CD14-positive monocyte (primary cell): ENCODE data around the gene SMARCAD1. TPM values are rescaled to one million over a fixed set of nuclear protein-coding genes. Genes with fewer than 3 reads are reported as not detected.

Experiments
- DNase-seq, 3 donors: peaks; one replicate each; pipeline ENCODE4 v3.0.0-alpha.2; 2011 to 2022
- H2AFZ ChIP-seq: 2 replicates; pipeline ENCODE4 v1.6.0; 2012; ENCODE audit warnings: mild to moderate bottlenecking, low read depth, low read length, inconsistent platforms; ENCODE audit not compliant: insufficient read depth, poor library complexity, severe bottlenecking
- H3K27ac ChIP-seq, 2 donors: 1 replicate in 1 of 2; 2 replicates in 1 of 2; pipeline ENCODE4 v1.5.1; 2012 to 2013; ENCODE audit warnings: low read length in 2 of 2, control low read depth in 1 of 2, inconsistent platforms in 1 of 2, low read depth in 1 of 2, mild to moderate bottlenecking in 1 of 2
- H3K27me3 ChIP-seq, 2 donors: one replicate each; pipeline versions ENCODE4 v1.6.0 to v1.6.1; 2011 to 2013; ENCODE audit warnings: low read length in 2 of 2; ENCODE audit not compliant: control insufficient read depth in 2 of 2, insufficient read depth in 2 of 2
- H3K36me3 ChIP-seq, 2 donors: replicated peaks in 1 of 2; 1 replicate in 1 of 2; 2 replicates in 1 of 2; pipeline versions ENCODE4 v1.5.1 to v1.6.1; 2012 to 2013; ENCODE audit warnings: low read length in 2 of 2, control low read depth in 1 of 2, inconsistent platforms in 1 of 2, mild to moderate bottlenecking in 1 of 2; ENCODE audit not compliant: insufficient read depth in 2 of 2, control insufficient read depth in 1 of 2
- H3K4me1 ChIP-seq, 2 donors: 1 replicate in 1 of 2; 2 replicates in 1 of 2; pipeline versions ENCODE4 v1.5.1 to v1.6.1; 2012 to 2013; ENCODE audit warnings: low read length in 2 of 2, control low read depth in 1 of 2, inconsistent platforms in 1 of 2, mild to moderate bottlenecking in 1 of 2, moderate library complexity in 1 of 2; ENCODE audit not compliant: insufficient read depth in 2 of 2, control insufficient read depth in 1 of 2
- H3K4me2 ChIP-seq: replicated peaks from 2 replicates; pipeline ENCODE3; 2012; ENCODE audit warnings: low read length, moderate library complexity, mild to moderate bottlenecking; ENCODE audit not compliant: poor library complexity, severe bottlenecking; ENCODE audit errors: extremely low read depth
- H3K4me3 ChIP-seq, 3 experiments: fragments of 200-600 bp in 1 of 3; sonication (generic) in 1 of 3; replicated peaks in 1 of 3; 1 replicate in 2 of 3; 2 replicates in 1 of 3; pipeline ENCODE4 v1.5.1; 2011 to 2013; ENCODE audit warnings: low read length in 3 of 3, mild to moderate bottlenecking in 3 of 3, control low read depth in 2 of 3, low read depth in 2 of 3, inconsistent platforms in 1 of 3, moderate library complexity in 1 of 3
- H3K79me2 ChIP-seq: 2 replicates; pipeline ENCODE4 v1.6.0; 2012; ENCODE audit warnings: mild to moderate bottlenecking, control low read depth, inconsistent platforms, low read length, moderate library complexity; ENCODE audit not compliant: insufficient read depth
- H3K9ac ChIP-seq: 2 replicates; pipeline ENCODE4 v1.6.0; 2017; ENCODE audit warnings: low read length, mild to moderate bottlenecking; ENCODE audit not compliant: insufficient read depth, poor library complexity, severe bottlenecking
- H3K9me3 ChIP-seq, 2 donors: replicated peaks in 1 of 2; 1 replicate in 1 of 2; 2 replicates in 1 of 2; pipeline versions ENCODE4 v1.5.1 to v1.6.1; 2012 to 2013; ENCODE audit warnings: low read length in 2 of 2, control low read depth in 1 of 2; ENCODE audit not compliant: control insufficient read depth in 1 of 2, insufficient read depth in 1 of 2
- H4K20me1 ChIP-seq: 2 replicates; pipeline ENCODE4 v1.6.0; 2012; ENCODE audit warnings: mild to moderate bottlenecking, low read length, control low read depth, moderate library complexity; ENCODE audit not compliant: insufficient read depth
- H3K27ac Mint-ChIP-seq, 7 donors: one replicate each; pipeline ENCODE4 v1.8.0; 2020; ENCODE audit warnings: mild to moderate bottlenecking in 7 of 7, mixed read lengths in 7 of 7, moderate library complexity in 6 of 7, inconsistent platforms in 2 of 7
- H3K27me3 Mint-ChIP-seq, 3 donors: one replicate each; pipeline ENCODE4 v1.8.0; 2021 to 2022; ENCODE audit warnings: low read depth in 3 of 3, mild to moderate bottlenecking in 3 of 3, mixed read lengths in 3 of 3, moderate library complexity in 3 of 3, inconsistent platforms in 1 of 3
- H3K36me3 Mint-ChIP-seq, 2 donors: one replicate each; pipeline ENCODE4 v1.8.0; 2020; ENCODE audit warnings: mixed read lengths in 2 of 2, inconsistent platforms in 1 of 2, mild to moderate bottlenecking in 1 of 2
- H3K4me1 Mint-ChIP-seq: one replicate; pipeline ENCODE4 v1.8.0; 2020; ENCODE audit warnings: mild to moderate bottlenecking, mixed read lengths
- H3K4me3 Mint-ChIP-seq, 2 donors: one replicate each; pipeline ENCODE4 v1.8.0; 2020; ENCODE audit warnings: mild to moderate bottlenecking in 2 of 2, mixed read lengths in 2 of 2, moderate library complexity in 1 of 2
- H3K9me3 Mint-ChIP-seq, 7 donors: one replicate each; pipeline ENCODE4 v1.8.0; 2020 to 2022; ENCODE audit warnings: mixed read lengths in 7 of 7, mild to moderate bottlenecking in 6 of 7, moderate library complexity in 6 of 7, inconsistent platforms in 2 of 7
- WGBS: methylation state at CpG from one replicate; pipeline ENCODE4 v1.1.5; 2013; ENCODE audit warnings: missing lambda C conversion rate; ENCODE audit not compliant: insufficient coverage; 5-methylcytosine and 5-hydroxymethylcytosine counted together
- intact Hi-C, 2 donors: fragments of 100-400 bp; cut with micrococcal nuclease; formaldehyde crosslinking; loops; one replicate each; pipeline versions ENCODE4 v1.15.0 to v1.15.1; 2023
- polyA plus RNA-seq, 3 donors: library from polyadenylated mRNA; depleted of rRNA in 1 of 3; unstranded in 2 of 3; stranded (reverse) in 1 of 3; fragments of 300-500 nt in 2 of 3; fragments of >200 nt in 1 of 3; fragmentation: Illumina TruSeq in 2 of 3; gene quantifications; 1 replicate in 2 of 3; 2 replicates in 1 of 3; pipeline ENCODE4 v1.2.3, GENCODE V29; 2012 to 2021
- TF ChIP-seq, protein P1 (sequence below): fragments of 200-600 bp; IDR thresholded peaks from one replicate; pipeline ENCODE4 v1.8.0; 2022; ENCODE audit warnings: antibody characterized with exemption, mild to moderate bottlenecking

The SMARCAD1 gene
- polyA plus RNA-seq, 3 donors, result 4.9 to 7.0 (median 6.6) TPM

DNA sequence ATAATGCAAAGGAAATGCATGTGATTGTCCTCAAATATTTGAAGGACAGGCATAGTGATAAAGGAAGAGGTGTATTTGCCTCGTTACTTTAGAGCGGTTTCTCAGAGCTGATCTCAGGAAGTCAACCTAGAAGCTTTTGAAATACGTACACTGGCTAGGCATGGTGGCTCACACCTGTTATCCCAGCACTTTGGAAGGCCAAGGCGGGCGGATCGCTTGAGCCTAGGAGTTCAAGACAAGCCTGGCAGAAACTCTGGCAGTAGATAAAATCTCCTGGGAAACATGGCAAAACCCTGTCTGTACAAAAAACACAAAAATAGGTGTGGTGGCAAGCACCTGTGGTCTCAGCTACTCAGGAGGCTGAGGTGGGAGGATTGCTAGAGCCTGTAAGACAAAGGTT lies 24.9 kb downstream of the SMARCAD1 start:
- Mint-ChIP-seq H3K9me3 (no peaks in the 10 kb centered on the region), H3K27ac (no peak overlapping the region), H3K4me3 (no peak overlapping the region), H3K36me3 (peaks cover 25 to 58% of the 10 kb centered on the region in 2 donors), H3K4me1 (peaks cover 5% of the 10 kb centered on the region), H3K27me3 (peaks cover 0 to 1% (median 0%) of the 10 kb centered on the region in 3 donors)
- H3K36me3 ChIP-seq, result peaks cover 36 to 82% of the 10 kb centered on the region in 2 donors
- H3K4me2 ChIP-seq, result no peak overlapping the region
- no peak overlapping the region for H3K4me3 ChIP-seq
- H3K4me1 ChIP-seq, result no peaks in the 10 kb centered on the region
- no peaks in the 10 kb centered on the region for H3K79me2 ChIP-seq
- DNase-seq, result no peak
- WGBS, result 100% methylated on average over 6 of the region's 6 CpGs
- H2AFZ ChIP-seq, result no peak overlapping the region
- no peak overlapping the region for H3K9ac ChIP-seq
- intact Hi-C loops, result no loop called here
- no peak overlapping the region for H3K27ac ChIP-seq
- TF ChIP-seq, protein P1, sequence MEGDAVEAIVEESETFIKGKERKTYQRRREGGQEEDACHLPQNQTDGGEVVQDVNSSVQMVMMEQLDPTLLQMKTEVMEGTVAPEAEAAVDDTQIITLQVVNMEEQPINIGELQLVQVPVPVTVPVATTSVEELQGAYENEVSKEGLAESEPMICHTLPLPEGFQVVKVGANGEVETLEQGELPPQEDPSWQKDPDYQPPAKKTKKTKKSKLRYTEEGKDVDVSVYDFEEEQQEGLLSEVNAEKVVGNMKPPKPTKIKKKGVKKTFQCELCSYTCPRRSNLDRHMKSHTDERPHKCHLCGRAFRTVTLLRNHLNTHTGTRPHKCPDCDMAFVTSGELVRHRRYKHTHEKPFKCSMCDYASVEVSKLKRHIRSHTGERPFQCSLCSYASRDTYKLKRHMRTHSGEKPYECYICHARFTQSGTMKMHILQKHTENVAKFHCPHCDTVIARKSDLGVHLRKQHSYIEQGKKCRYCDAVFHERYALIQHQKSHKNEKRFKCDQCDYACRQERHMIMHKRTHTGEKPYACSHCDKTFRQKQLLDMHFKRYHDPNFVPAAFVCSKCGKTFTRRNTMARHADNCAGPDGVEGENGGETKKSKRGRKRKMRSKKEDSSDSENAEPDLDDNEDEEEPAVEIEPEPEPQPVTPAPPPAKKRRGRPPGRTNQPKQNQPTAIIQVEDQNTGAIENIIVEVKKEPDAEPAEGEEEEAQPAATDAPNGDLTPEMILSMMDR, result no peak
- no peaks in the 10 kb centered on the region for H3K9me3 ChIP-seq
- H3K27me3 ChIP-seq, result no peaks in the 10 kb centered on the region
- H4K20me1 ChIP-seq, result no peaks in the 10 kb centered on the region

DNA sequence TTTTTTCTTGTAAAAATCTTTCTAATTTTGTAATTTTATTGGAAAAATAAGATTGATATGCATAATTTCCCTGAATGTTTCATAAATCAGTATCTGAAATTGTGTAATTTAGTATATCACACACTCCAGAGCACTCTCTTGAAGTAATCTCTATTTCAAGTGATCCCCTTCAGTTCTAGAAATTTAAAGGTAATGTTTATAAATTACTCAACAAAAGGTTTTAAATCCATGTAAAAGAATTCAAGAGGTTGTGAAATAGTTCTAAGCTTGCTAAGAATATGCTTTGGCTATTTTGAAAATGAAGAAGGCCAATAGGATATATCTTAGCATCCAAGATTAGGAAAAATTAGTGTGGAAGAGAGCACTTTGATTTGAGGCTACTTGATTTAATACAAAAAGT lies 28.2 kb downstream of the SMARCAD1 start:
- H3K4me2 ChIP-seq, result no peak overlapping the region
- H3K9me3 ChIP-seq, result no peaks in the 10 kb centered on the region
- H3K36me3 ChIP-seq, result peaks cover 44 to 86% of the 10 kb centered on the region in 2 donors
- H3K9me3 Mint-ChIP-seq, result no peaks in the 10 kb centered on the region
- no peak overlapping the region for H3K27ac ChIP-seq
- intact Hi-C loops, result no loop called here
- H3K4me1 ChIP-seq, result no peaks in the 10 kb centered on the region
- H3K27me3 ChIP-seq, result no peaks in the 10 kb centered on the region
- DNase-seq, result no peak
- no peak overlapping the region for H3K27ac Mint-ChIP-seq
- H3K27me3 Mint-ChIP-seq, result no peaks in the 10 kb centered on the region
- no peaks in the 10 kb centered on the region for H3K79me2 ChIP-seq
- TF ChIP-seq, protein P1, result no peak
- peaks cover 33 to 52% of the 10 kb centered on the region in 2 donors for H3K36me3 Mint-ChIP-seq
- H3K4me3 Mint-ChIP-seq, result no peak overlapping the region
- no peak overlapping the region for H3K4me3 ChIP-seq
- H3K9ac ChIP-seq, result no peak overlapping the region
- peaks cover 5% of the 10 kb centered on the region for H3K4me1 Mint-ChIP-seq
- H2AFZ ChIP-seq, result no peak overlapping the region
- no peaks in the 10 kb centered on the region for H4K20me1 ChIP-seq
